HG03159 (cell line): ENCODE measurements around the gene MYL6.
"Not testable (repeated sequence)": the region's sequence is repeated elsewhere in the genome, so short reads cannot be mapped to it uniquely, and the experiment has no call there.

ENCODE experiments used
- ATAC-seq: cut with Tn5 transposase; IDR thresholded peaks from one replicate; pipeline ENCODE4 v1.9.1; 2021; ENCODE audit warnings: mild to moderate bottlenecking, moderate library complexity; ENCODE audit not compliant: unreplicated experiment

The MYL6 gene

DNA sequence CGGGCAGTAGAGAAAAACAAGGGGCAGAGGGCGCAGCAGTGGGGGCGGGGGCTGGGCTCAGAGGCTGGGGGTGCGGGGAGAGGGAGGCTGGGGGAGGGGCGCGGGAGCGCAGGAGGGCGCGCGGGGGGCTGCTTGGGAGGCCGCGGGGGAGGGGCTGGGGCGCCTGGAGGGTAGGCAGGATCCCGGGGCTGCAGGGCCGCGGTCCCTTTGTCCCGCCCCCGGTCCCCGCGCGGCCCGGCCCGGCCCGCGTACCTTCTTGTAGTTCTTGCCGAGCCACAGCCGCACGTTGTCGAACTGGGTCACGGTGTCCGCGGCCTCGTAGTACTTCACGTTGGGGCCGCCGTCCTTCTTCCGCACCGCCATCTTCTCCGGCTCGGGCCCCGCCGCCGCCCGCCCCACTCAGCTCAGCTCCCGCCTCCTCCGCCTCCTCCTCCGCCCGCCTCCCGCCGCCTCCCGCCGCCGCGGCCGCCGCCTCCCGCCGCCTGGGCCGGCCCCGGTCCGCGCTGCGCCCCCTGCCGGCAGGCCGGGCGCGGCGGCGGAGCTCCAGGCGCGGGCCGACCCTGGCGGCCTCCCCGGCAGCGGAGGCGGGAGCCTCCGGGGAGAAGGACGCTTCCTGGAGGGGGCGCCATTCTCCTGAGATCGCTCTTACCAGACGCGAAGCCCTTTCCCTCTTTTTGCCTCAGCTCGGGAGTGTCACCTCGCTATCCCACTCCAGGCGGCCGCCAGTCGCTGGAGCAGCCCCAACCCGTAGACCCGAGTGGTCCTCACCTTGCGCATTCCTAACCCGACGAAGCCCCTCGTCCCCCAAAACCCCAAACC is 31.1 kb downstream of the MYL6 start, which contains the start of gene SMARCC2:
SMARCC2 (minus strand) TSS at position 385 of the 819 bp plus-strand sequence; CDS start at position 363, 22 bp downstream.
- peak; percentile 70 for ATAC-seq

GRCh38 chr12:56189918-56190694 is 31.9 kb downstream of the MYL6 start:
- ATAC-seq = peak; percentile 51

GRCh38 chr12:56190695-56191155 is 32.6 kb downstream of the MYL6 start:
- ATAC-seq = no peak

GRCh38 chr12:56192582-56192981 is 34.4 kb downstream of the MYL6 start:
- ATAC-seq = no peak

DNA sequence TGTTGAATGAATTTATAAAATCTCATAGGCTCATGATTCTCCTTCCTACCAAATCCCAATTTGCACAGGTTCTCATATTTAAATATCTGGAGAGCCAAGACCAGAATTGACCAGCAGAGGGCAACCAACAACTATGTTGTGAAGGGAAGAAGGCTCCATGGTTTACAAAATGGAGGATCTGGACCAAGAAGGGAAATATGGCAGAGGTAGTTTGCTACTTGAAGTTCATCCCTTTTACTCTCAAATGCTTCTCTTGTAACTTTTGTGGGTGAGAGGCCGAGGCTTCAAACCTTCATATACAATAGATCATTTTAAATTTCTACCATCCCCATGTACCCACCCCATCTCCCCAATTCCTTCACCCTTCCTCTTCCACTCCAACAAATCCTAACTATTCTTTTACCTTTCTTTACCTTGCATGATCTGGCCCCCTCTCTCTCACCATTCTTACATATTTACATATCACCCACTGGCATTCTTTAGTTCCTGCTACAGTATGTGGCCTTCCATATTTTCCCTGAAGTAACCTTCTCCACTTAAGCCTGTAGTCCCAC is 34.9 kb downstream of the MYL6 start:
- no peak for ATAC-seq

DNA sequence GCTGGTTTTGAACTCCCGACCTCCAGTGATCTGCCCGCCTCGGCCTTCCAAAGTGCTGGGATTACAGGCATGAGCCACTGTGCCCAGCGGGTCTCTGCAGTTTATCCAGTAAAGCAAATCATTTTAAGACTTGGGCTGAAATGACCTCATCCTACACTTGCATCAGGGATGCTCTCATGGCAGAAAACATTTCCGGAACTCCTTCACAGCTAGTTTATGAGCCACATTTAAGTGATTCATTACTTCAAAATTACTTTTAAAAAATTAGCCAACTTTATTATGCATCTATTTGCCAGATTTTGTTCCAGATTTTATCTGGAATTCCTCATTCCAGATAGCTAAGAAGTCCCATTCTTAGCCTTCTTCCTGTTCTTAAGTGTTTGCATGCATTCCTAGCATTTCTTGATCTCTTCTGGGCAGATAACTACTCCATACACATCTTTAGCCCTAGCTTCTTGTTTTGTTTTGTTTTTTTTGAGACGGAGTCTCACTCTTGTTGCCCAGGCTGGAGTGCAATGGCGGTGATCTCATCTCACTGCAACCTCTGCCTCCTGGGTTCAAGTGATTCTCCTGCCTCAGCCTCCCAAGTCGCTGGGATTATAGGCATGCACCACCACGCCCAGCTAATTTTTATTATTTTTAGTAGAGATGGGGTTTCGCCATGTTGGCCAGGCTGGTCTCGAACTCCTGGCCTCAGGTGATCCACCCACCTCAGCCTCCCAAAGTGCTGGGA is 38.8 kb downstream of the MYL6 start:
- not testable (repeated sequence) for ATAC-seq

DNA sequence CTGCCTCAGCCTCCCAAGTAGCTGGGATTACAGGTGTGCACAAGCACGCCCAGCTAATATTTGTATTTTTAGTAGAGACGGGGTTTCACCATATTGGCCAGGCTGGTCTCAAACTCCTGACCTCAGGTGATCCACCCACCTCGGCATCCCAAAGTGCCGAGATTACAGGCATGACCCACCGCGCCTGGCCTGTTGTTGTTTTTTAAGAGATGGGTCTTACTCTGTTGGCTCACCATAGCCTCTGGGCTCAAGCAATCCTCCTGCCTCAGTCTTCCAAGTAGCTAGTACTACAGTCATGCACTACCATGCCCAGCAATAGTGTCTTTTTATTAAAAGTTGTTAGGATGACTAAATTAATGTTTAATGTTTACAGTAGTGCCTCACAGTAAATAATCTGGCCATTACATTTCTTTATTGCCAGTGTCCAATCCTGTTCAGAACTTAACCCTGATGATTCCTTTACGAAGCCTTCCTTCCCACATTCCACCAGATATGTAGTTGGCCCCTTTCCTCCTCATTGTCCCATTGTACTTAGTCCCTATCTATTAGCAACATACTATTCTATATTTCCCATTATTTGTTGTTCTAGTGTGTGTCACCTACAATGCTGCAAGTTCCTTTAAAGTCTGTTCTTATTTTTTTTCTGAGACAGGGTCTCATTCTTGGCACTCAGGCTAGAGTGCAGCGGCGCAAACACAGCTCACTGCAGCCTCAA is 39.9 kb downstream of the MYL6 start:
- ATAC-seq = no peak

DNA sequence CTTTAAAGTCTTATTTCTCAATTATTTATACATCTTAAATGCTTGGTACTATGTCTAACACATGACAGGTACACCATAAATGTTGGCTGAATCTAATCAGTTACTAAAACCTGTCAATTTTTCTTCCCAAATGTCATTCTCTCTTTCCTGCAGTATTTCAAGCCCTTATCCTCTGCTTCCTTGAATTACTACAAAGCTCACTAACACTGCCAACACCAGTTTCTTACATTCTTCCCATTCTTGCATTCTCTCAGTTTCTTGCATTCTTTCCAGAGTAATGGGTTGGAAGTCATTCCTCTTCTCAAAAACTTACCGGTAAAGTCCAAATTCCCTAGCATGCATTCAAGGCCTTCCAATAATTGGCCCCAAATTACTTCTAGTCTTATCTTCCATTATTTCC is 40.7 kb downstream of the MYL6 start:
- no peak for ATAC-seq

GRCh38 chr12:56202366-56202765 is 44.2 kb downstream of the MYL6 start:
- ATAC-seq = no peak

DNA sequence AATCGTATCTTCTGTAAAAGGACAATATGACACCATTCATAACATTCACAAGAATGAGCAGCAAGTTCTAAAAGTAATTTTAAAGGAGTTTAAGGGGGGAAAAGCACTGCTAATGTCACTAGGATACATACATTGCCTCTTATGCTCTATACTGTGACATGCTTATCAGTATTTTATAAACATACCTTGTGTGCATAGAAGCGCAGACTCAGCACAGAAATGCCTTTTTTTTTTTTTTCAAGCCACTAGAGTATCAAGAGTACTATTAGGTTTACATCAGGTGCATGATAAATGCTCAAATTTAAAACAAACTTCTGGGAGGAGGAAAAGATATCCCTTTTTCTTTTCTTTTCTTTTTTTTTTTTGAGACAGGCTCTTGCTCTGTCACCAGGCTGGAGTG is 44.7 kb downstream of the MYL6 start:
- no peak for ATAC-seq

- no peak for ATAC-seq
These were observed 46.1 kb downstream of the MYL6 start for GRCh38 chr12:56204275-56204674.

GRCh38 chr12:56205445-56205844 is 47.3 kb downstream of the MYL6 start:
- ATAC-seq = no peak

- no peak for ATAC-seq
These were observed 48.5 kb downstream of the MYL6 start for GRCh38 chr12:56206452-56207166.

- no peak for ATAC-seq
These were observed 49.8 kb downstream of the MYL6 start for GRCh38 chr12:56208006-56208405.
